HG03342 (cell line): ENCODE data around the gene EEA1.

Experiments used
- ATAC-seq: cut with Tn5 transposase; IDR thresholded peaks from one replicate; pipeline ENCODE4 v1.9.1; 2021; ENCODE audit warnings: mild to moderate bottlenecking, moderate library complexity; ENCODE audit not compliant: unreplicated experiment

Gene EEA1

DNA sequence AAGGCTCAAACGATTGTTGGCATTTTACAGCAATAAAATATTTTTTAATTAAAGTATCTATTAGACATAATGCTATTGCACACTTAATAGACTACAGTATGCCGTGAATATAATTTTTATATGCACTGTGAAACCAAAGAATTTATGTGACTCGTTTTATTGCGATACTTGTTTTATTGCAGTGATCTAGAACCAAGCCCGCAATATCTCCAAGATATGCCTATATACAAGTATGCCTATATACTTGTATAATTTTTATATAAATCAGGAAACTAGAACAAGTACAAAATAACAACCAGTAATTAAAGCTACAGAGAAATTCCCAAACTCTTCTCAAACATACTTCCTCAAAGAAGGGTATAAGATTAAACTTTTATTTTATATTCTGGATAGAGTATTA lies 31.3 kb downstream of the EEA1 start:
- ATAC-seq: no peak

DNA sequence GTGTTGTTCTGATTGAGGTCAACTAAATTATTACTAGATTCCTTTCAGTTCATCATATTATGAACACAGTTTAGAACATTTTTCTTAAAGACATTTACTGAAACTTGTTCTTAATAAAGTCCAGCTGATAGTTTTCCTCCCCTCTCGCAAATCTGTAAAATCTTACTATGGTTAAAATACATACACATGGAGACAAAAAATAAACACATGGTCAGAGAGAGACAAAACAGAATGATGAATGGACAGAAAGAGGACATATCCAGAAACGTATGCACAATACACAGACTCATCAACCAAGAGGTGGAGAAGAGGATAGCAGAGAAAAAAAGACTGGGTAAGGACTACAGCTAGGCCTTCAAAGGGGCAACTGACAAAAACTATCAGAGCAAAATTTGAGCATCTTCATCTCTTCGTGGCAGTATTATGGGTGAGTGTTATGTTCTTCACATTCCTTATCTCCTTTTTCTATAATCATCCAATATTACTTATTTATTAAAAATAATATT lies 38.4 kb downstream of the EEA1 start:
- ATAC-seq: no peak

DNA sequence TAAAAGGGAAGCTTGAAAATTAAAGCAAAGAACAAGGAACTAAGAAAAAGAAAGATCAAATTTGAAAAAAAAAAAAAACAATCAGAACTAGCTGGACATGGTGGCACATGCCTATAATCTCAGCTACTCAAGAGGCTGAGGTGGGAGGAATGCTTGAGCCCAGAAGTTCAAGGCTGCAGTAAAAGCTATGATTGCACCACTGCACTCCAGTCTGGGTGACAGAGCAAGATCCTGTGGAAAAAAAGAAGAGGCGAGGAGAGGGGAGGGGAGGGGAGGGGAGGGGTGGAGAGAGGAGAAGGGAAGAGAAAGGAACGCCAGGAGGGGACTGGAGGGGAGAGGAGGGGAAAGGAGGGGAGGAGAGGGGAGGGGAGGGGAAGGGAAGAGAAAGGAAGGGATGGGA lies 43.0 kb downstream of the EEA1 start:
- ATAC-seq: no peak

DNA sequence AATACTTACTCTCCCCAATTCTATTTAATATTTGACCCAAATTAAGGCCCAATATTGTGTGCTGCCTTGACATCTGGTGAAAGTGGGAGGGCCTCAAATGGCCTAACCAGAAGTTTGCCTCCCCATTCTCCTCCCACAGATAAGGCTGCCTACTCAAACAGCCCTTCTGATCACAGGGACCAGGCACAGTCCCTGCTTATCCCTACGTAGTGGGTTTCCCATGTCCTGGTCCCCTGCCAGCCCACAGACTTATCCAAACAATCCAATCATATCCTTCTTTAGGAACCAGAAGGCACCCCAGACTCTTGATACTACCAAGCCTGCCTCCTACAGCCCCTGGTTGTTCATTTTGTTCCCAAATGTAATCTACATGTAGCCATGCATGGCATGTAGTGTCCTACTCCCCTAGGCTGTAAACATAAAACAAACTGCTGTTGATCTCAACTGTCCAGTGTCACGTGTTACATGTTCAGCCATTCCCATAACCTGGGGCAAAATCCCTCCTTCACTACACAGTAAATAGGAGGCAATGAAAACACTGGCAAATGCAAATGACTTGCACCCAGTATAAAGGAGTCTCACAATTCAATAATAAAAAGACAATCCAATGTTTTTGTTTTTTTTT lies 49.3 kb downstream of the EEA1 start:
- no peak for ATAC-seq

DNA sequence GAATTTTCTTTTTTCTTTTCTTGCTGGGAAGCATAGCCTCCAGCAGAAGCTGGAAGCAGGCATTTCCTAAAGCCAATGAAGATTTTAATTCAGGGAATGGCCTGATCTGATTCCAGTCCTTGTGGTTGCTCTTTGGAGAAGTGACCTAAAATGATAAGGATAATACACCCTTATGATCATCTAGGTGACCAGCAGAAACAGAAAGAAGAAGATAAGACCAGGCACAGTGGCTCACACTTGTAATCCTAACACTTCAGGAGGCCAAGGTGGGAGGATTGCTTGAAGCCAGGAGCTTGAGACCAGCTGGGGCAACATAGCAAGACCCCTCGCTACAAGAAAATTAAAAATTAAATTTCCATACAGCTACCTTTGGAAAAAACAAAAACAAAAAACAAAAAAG lies 51.2 kb downstream of the EEA1 start:
- no peak for ATAC-seq

DNA sequence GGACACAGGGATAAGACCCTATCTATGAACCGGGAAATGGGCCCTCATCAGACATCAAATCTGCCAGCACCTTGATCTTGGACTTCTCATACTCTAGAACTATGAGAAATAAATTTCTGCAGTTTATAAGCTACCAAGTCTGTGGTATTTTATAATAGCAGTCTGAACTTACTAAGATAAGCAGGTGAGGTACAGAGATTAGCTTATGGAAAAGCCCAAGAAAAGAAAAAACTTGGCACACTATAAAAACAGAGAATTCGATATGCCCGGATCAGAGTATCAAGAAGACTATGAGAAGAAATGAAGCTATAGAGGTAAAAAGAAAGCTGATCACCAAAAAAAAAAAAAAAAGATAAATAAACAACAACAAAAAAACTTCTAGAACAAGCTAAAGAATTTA lies 52.6 kb downstream of the EEA1 start:
- no peak for ATAC-seq

DNA sequence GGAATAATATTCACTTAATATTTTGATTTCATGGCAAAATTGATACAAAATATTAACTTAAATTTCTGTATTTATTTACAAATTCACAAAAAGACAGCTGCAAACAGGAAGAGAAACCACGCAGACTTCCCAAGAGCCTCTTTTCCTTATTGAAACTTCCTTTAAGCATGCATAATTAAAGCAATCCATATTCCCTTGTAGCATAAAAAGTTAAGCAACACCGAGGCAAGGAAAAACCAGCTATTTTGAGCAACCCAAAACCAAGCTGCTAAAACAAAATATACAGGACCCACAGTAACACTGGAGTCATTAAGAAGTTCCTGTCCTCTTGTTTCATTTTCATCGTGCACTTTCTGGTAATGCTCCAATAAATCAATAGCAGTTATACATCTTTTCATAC lies 58.0 kb downstream of the EEA1 start:
- ATAC-seq: no peak

DNA sequence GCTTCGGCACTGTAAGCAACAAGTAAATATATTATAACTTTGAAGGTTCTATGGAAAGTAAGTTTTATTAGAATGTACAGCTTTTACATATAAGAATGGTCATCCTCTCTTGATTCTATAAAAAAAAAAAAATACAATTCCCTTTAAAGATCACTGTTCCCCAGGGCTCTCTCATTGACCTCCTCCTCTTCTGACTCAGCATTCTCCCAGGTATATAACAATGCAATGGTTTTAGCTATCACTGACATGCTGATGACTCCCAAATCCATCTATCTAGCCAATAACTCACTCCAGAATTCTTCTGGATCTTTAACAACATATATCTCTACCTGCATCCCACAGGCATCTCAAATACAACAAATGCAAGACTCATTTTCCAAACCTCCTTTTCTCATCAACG lies 62.7 kb downstream of the EEA1 start:
- no peak for ATAC-seq

DNA sequence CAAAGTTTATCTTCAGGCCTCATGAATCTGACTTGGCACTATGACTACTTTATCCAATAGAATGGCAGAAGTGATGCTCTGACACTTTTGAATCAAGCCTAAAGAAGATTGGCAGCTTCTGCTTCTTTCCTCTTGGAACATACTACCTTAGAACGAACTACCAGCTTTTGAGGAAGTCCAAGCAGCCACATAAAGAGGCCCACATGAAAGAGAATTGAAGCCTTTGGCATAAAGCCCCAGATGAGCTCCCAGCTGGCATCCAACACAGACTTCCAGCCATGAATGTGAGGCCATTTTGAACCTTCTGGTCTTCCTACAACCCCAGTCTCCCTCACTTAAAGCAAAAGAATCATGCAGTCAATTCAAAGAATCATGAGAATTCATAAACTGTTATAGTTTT lies 65.8 kb downstream of the EEA1 start:
- no peak for ATAC-seq

DNA sequence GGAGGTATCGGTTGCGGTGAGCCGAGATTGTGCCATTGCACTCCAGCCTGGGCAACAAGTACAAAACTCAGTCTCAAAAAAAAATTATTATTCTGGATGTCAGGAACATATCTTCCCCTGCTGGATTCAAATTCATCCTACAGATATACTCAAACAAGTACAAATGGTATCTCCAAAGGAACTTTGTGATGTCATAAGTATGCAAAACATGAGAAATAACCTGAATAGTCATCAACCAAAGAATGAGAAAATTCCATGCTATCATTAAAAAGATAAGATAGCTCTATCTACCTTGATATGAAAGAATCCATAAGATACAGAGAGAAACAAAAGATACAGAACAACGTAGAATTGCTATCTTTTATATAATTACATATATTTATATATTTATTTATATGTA lies 67.7 kb downstream of the EEA1 start:
- ATAC-seq: no peak

DNA sequence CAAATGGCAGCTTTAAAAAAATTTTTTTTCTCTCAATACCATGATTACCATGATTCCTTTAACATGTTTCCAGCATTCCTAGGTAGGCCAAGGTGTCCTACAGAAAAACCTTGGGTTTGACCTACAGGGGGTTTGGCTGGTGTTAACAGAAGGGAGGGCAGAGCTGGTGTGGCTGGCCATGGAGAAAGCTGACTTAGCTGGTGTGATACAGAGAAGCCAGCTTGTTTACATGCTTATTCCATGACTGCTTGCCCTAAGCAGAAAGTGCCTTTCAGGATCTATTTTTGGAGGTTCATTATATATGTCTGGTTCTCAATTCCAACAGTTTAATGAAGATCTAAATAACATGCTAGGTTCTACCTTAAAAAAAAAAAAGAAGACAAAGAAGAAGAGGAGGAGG lies 68.6 kb downstream of the EEA1 start:
- ATAC-seq: no peak

DNA sequence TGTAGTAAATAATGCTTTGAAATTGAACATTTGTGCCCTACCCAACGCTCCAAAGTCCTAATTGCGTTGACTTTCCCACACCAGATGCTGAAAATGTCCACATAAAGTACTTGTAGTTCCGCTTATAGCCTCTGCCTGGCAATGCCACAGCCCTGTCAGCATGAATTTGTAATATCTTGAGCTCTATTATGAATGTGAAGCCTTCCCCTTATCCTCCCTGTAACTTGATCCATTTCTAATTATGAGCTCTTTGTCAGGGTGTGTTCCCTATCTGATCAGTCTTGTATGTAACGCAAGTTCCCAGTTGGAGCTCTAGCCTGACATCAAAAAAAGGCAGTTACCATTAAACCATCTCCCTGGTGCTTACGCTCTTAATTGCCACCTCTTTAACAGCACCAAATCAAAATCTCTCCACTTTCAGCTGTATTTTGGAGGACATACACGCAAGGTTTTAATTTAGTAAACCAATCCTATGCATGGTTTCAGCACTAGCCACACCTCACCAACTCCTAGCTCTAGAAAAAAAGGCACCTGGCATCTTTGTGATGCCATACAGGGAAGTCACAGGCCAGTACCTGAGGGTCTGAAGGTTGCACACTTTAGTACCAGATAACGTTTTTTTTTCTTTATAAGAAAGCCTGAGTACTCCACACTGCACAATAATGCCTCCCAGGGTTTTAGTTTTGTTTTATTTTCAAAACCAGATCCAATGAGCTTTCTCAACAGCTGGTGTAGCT lies 69.3 kb downstream of the EEA1 start:
- no peak for ATAC-seq

DNA sequence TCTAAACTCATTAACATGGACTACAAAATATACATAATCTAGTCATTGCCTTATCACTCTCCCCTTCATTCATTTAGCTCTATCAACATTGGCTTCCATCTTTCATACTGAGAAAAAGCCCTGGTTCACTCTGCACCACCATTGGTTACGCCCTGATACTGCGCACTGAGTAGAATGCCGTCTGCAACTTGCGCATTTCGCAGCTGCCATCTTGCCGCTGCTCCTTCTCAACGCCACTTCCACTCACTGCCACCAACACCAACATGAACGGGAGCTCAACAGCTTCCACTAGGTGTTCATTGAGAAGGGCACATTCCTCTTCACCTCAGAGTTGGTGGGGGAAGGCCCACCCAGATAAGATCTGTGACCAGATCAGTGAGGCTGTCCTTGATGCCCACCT lies 71.3 kb downstream of the EEA1 start:
- no peak for ATAC-seq

DNA sequence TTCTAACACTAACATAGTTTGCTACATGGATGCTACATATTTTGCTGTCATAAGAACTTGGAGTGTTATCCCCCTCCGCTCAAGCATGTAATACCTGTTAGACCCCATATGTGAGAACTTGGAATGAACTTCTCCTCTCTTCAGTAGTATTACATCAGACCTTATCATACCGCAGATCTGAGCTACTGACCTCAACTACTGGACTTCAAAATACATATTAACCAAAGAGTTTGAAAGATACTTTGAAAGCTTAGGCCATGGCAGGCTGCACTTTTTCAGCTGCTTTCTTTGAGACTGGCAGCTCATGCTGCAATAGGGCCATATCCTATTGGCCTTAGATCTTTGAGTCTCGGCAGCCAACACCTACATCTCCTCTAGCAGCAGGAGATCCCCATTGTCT lies 74.8 kb downstream of the EEA1 start:
- no peak for ATAC-seq

DNA sequence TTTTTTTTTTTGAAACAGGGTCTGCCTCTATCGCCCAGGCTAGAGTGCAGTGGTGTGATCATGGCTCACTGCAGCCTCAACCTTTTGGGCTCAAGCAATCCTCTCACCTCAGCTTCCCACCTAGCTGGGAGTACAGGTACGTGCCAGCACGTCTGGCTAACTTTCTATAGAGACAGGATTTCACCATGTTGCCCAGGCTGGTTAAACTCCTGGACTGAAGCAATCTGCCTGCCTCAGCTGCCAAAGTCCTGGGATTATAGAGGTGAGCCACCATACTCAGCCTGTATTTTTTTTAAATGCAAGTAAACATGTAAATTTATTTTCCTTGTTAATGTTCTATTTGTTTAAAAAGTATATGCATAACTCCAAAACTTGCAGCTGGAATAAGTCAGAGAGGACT lies 80.4 kb downstream of the EEA1 start:
- ATAC-seq: no peak

DNA sequence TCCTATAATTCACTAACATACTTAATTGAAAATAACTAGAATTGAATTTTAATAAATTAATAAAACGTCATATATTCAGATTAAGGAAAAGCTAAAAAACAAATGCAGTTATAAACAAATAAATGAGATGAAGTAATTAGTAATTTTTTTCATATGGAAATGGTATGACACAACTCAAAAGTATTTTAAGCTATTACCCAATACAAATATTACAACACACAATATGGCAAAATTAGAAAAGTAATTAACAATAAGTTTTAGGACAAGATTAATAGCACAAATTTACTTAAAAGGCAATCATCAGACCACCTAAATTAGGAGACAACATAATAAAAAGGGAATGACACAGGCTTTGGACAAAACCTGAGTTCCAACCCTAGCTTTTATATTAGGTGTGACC lies 81.7 kb downstream of the EEA1 start:
- no peak for ATAC-seq

DNA sequence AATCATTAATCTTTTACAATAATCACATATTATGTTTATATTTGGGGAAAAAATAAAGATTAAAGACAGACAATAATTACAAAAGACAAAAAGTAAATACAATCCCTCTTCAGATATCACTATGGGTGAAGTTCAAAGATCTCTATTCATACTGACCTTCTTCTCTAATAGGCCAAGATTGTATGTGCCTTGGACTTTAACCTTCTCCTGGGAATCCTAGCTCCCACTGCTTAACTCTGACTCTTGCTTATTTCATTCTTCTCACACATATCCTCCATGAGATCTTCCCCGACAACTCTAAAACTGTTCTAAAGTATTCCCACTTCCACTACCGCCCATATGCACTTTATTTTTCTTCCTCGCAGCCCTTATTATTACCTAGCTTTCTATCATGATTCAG lies 83.8 kb downstream of the EEA1 start:
- ATAC-seq: no peak

DNA sequence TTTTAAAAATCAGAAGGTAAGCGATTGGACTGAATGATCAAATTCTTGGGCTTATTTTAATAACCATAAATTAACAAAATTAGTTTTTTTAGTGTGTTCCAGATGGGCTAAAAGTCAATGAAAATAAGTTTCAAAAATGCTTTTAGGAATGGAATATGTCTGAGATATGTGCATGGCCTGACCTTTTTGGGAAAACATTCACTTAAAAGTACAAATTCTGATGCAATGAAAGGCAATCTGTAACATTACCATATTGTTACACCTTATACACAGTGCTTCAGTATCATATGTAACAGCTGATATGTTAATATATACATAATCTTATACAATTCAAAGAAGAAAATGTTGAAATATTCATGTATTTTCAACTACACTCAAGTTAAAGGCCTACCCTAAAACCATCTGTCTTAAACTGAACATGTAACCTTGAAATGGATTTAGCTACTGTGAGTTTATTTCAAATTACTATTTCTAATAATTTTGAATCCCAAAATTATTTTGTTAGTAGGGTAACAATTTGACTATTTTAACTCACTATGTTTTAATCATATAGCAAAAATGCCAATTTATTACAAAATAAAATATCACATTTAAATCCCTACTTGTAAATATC lies 84.8 kb downstream of the EEA1 start:
- ATAC-seq: no peak

DNA sequence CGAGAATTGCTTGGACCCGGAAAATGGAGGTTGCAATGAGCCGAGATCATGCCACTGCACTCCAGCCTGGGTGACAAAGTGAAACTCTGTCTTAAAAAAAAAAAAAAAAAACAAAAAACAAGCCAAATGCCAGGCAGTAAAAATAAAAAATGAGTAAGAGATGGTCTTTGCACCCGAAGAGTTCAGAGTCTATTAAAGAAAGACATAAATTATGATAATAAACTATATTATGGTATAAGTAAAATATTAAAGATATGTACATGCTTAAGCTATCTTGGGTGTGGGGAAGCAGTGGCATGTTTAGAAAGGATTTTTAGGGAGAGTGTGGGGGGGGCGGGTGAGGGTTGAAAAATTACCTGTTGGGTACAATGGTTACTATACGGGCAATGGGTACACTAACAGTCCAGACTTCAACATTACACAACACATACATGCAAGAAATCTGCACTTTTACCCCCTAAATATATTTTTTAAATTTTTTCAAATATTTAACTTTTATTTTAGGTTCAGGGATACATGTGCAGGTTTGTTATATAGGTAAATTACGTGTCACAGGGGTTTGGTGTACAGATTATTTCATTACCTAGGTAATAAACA lies 99.3 kb downstream of the EEA1 start:
- ATAC-seq: no peak

DNA sequence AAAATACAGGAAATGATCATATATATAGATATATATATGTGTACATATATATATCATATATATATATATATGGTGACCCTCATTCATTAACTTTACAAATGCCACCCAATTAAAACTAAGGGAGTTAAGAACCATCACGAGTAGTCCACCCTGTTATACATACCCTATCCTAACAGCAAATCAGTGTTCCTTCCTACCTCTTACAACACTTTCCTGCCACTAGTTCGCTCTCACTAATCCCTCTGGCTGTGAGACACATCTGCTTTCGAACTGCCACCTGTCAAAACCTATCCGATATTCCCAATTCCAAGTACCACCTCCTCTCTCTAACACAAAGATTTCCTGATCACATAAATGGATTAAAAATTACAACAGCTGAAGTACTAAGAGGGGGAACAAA lies 100.5 kb downstream of the EEA1 start:
- no peak for ATAC-seq

DNA sequence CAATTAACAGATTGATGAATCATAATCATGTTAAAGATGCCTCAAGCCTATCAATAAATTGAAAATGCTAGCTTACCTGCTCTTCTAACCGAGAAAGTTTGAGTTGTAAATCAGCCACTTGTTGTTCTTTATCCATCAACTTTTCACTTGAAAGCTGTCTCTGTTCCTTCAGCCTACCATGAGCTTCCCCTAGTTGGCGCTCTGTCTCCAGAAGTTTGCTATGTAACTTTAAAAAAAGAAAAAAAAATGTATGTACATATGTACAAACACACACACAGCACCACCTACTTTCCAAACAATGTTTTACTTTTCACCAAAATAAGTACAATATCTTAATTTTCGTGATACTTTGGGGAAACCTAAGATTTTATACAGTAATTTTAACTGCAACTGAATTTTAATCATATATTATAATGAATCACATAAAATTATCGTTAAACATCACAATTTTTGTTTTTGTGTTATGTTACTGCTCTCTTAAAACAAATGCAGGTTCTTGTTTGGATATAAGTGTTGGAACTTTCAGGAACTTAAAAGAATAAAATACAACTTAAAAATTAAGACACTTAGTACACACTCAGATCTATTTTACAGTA lies 101.2 kb downstream of the EEA1 start:
- ATAC-seq: no peak

DNA sequence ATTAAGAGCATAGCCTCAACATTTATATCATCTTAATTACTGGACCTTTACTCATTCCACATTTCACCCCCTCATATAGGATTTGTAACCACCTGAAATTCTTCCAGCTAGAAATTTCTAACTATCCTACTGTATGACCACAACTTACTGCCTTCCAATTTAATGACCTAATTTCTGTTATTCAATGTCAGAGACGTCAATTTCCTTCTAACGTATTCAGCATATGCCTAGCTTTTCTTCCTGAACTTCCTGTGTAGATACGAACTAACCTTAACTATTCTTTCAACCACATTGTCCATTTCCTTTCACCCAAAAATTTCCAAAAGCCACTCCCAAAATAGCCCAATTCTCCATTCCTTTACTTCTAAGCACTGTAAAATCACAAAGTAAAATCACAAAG lies 108.0 kb downstream of the EEA1 start:
- ATAC-seq: no peak
